Right cardiac atrium (tissue), 5 donors: ENCODE measurements around the gene FGF12. TPM values are rescaled to one million over a fixed set of nuclear protein-coding genes. Genes with fewer than 3 reads are reported as not detected.

ENCODE experiments used
- ATAC-seq, 2 donors: fragments of 200-7000 bp; cut with Tn5 transposase; one replicate each; pipeline versions ENCODE4 v1.8.0 to v1.9.1; 2020; ENCODE audit warnings: moderate library complexity in 2 of 2, mild to moderate bottlenecking in 1 of 2
- DNase-seq, 3 donors: peaks; one replicate each; pipeline ENCODE4 v3.0.0-alpha.2; 2020
- H3K27ac ChIP-seq: one replicate; pipeline ENCODE4 v1.5.1; 2013; ENCODE audit warnings: mild to moderate bottlenecking, low read length, control low read depth, moderate library complexity
- H3K27me3 ChIP-seq: one replicate; pipeline ENCODE4 v1.6.1; 2013; ENCODE audit not compliant: control insufficient read depth, insufficient read depth
- H3K4me1 ChIP-seq: one replicate; pipeline ENCODE4 v1.6.1; 2013; ENCODE audit warnings: low read length; ENCODE audit not compliant: control insufficient read depth, insufficient read depth
- H3K4me3 ChIP-seq: one replicate; pipeline ENCODE4 v1.5.1; 2013; ENCODE audit warnings: low read length, control low read depth
- H3K9me3 ChIP-seq: one replicate; pipeline ENCODE4 v1.6.1; 2013; ENCODE audit warnings: low read length; ENCODE audit not compliant: control insufficient read depth
- WGBS: extraction: QIAGEN DNeasy Blood & Tissue Kit; methylation state at CpG from one replicate; pipeline ENCODE4 v1.1.7; 2013; 5-methylcytosine and 5-hydroxymethylcytosine counted together
- intact Hi-C, 4 donors: fragments of 100-400 bp; cut with DNase I; formaldehyde crosslinking; loops; one replicate each; pipeline versions ENCODE4 v1.11.0 to v1.14.0; 2022 to 2023
- polyA plus RNA-seq: library from polyadenylated mRNA; stranded (reverse); fragments of 200-250 nt; gene quantifications from one replicate; pipeline ENCODE4 v1.2.3, GENCODE V29; 2013
- total RNA-seq, 4 donors: library from RNA; stranded (reverse); fragmentation: NEBNext Ultra II Directional; extraction: Animal tissue kit (Norgen Biotek cat#: 25700); gene quantifications; one replicate each; pipeline ENCODE4 v1.2.1, GENCODE V29; 2021
- donor health status: healthy with polysubstance abuse.
- donor health status: DM: no; HTN: yes; CAD: no.
- donor health status: DM: no; HTN: no; CAD: no.
- donor health status: DM: no; HTN: yes; CAD: no; lungs with severe emphysema.
- donor health status: DM: yes; HTN: yes; CAD: no.

The FGF12 gene
- total and polyA plus RNA-seq, 5 donors, result 230 to 354 (median 332) TPM

- WGBS, result 29% methylated on average over 2 of the region's 2 CpGs
- no peak for ATAC-seq
- intact Hi-C loops, result no loop called here
- Histone ChIP-seq H3K27me3 (no peaks in the 10 kb centered on the region), H3K4me3 (no peak overlapping the region), H3K9me3 (no peaks in the 10 kb centered on the region), H3K27ac (no peak overlapping the region), H3K4me1 (peaks cover 2% of the 10 kb centered on the region)
- no peak for DNase-seq
Observed at GRCh38 chr3:192382861-192383260, 344.5 kb downstream of the FGF12 start.

GRCh38 chr3:192373586-192373985, 353.8 kb downstream of the FGF12 start:
- H3K27me3 ChIP-seq, result no peaks in the 10 kb centered on the region
- no peak overlapping the region for H3K27ac ChIP-seq
- WGBS, result 89% methylated on average over 2 of the region's 2 CpGs
- no peak for ATAC-seq
- no peak for DNase-seq
- no peak overlapping the region for H3K4me3 ChIP-seq
- H3K9me3 ChIP-seq, result no peaks in the 10 kb centered on the region
- no peaks in the 10 kb centered on the region for H3K4me1 ChIP-seq
- intact Hi-C loops, result no loop called here

- H3K4me3 ChIP-seq, result no peak overlapping the region
- no peak for DNase-seq
- intact Hi-C loops, result no loop called here
- no peaks in the 10 kb centered on the region for H3K27me3 ChIP-seq
- H3K9me3 ChIP-seq, result no peaks in the 10 kb centered on the region
- ATAC-seq, result no peak
- H3K4me1 ChIP-seq, result no peaks in the 10 kb centered on the region
- H3K27ac ChIP-seq, result no peak overlapping the region
- 58% methylated on average over 6 of the region's 6 CpGs for WGBS
Observed at GRCh38 chr3:192373032-192373431, 354.3 kb downstream of the FGF12 start.

GRCh38 chr3:192372616-192373015, 354.7 kb downstream of the FGF12 start:
- no peaks in the 10 kb centered on the region for H3K27me3 ChIP-seq
- H3K27ac ChIP-seq, result no peak overlapping the region
- H3K9me3 ChIP-seq, result no peaks in the 10 kb centered on the region
- WGBS, result 55% methylated on average over 4 of the region's 4 CpGs
- H3K4me1 ChIP-seq, result no peaks in the 10 kb centered on the region
- H3K4me3 ChIP-seq, result no peak overlapping the region
- intact Hi-C loops, result no loop called here
- ATAC-seq (no peak), DNase-seq (no peak)

GRCh38 chr3:192371870-192372400, 355.4 kb downstream of the FGF12 start:
- peaks cover under 1% of the 10 kb centered on the region for H3K4me1 ChIP-seq
- WGBS, result 42% methylated on average over 2 of the region's 2 CpGs

GRCh38 chr3:192367616-192368015, 359.7 kb downstream of the FGF12 start:
- intact Hi-C loops, result no loop called here
- Histone ChIP-seq H3K4me1 (peaks cover 5% of the 10 kb centered on the region), H3K27me3 (no peaks in the 10 kb centered on the region), H3K27ac (no peak overlapping the region), H3K4me3 (no peak overlapping the region), H3K9me3 (no peaks in the 10 kb centered on the region)
- DNase-seq (no peak), ATAC-seq (no peak)
- 75% methylated on average over 5 of the region's 5 CpGs for WGBS

More at GRCh38 chr3:192371870-192372400, 355.4 kb downstream of the FGF12 start:
- Histone ChIP-seq H3K27me3 (no peaks in the 10 kb centered on the region), H3K27ac (no peak overlapping the region), H3K4me3 (no peak overlapping the region), H3K9me3 (no peaks in the 10 kb centered on the region)
- intact Hi-C loops, result no loop called here
- ATAC-seq (no peak), DNase-seq (no peak)

GRCh38 chr3:192366916-192367315, 360.4 kb downstream of the FGF12 start:
- no peaks in the 10 kb centered on the region for H3K9me3 ChIP-seq
- 51% methylated on average over 6 of the region's 6 CpGs for WGBS
- H3K27me3 ChIP-seq, result no peaks in the 10 kb centered on the region
- no peak overlapping the region for H3K27ac ChIP-seq
- peaks cover 5% of the 10 kb centered on the region for H3K4me1 ChIP-seq
- no peak for ATAC-seq
- DNase-seq, result no peak
- no peak overlapping the region for H3K4me3 ChIP-seq
- intact Hi-C loops, result no loop called here

GRCh38 chr3:192365571-192365970, 361.8 kb downstream of the FGF12 start:
- H3K27ac ChIP-seq, result no peak overlapping the region
- 46% methylated on average over 7 of the region's 7 CpGs for WGBS
- intact Hi-C loops, result no loop called here
- H3K4me1 ChIP-seq, result peaks cover 5% of the 10 kb centered on the region
- DNase-seq (peak in 1 of 3 donors; percentile 17), ATAC-seq (peak; percentile 30 to 43)
- no peaks in the 10 kb centered on the region for H3K9me3 ChIP-seq
- no peaks in the 10 kb centered on the region for H3K27me3 ChIP-seq
- H3K4me3 ChIP-seq, result no peak overlapping the region

GRCh38 chr3:192364316-192364715, 363.0 kb downstream of the FGF12 start:
- no peak for ATAC-seq
- Histone ChIP-seq H3K27me3 (no peaks in the 10 kb centered on the region), H3K27ac (no peak overlapping the region), H3K4me1 (peaks cover 5% of the 10 kb centered on the region), H3K4me3 (no peak overlapping the region), H3K9me3 (no peaks in the 10 kb centered on the region)
- no peak for DNase-seq
- 25% methylated on average over 1 of the region's 1 CpG for WGBS
- intact Hi-C loops, result no loop called here

- DNase-seq (no peak), ATAC-seq (no peak)
- Histone ChIP-seq H3K27ac (no peak overlapping the region), H3K4me1 (no peaks in the 10 kb centered on the region), H3K9me3 (no peaks in the 10 kb centered on the region), H3K4me3 (no peak overlapping the region), H3K27me3 (no peaks in the 10 kb centered on the region)
- intact Hi-C loops, result no loop called here
- WGBS, result 60% methylated on average over 7 of the region's 7 CpGs
Observed at GRCh38 chr3:192354687-192355086, 372.7 kb downstream of the FGF12 start.

- no peak for ATAC-seq
- intact Hi-C loops, result no loop called here
- Histone ChIP-seq H3K4me3 (no peak overlapping the region), H3K9me3 (no peaks in the 10 kb centered on the region), H3K27me3 (no peaks in the 10 kb centered on the region), H3K27ac (no peak overlapping the region), H3K4me1 (no peaks in the 10 kb centered on the region)
- peak in 1 of 3 donors; percentile 29 for DNase-seq
Observed at GRCh38 chr3:192352142-192352541, 375.2 kb downstream of the FGF12 start.

GRCh38 chr3:192351441-192351840, 375.9 kb downstream of the FGF12 start:
- H3K4me1 ChIP-seq, result no peaks in the 10 kb centered on the region
- no peak overlapping the region for H3K4me3 ChIP-seq
- intact Hi-C loops, result no loop called here
- ATAC-seq (no peak), DNase-seq (no peak)
- H3K27me3 ChIP-seq, result no peaks in the 10 kb centered on the region
- H3K9me3 ChIP-seq, result no peaks in the 10 kb centered on the region
- 82% methylated on average over 3 of the region's 3 CpGs for WGBS
- H3K27ac ChIP-seq, result no peak overlapping the region
